HCT116 (cell line): Measurements from ENCODE around the gene TTLL11.

Experiments used
- EZH2phosphoT487 ChIP-seq: fragments of 200-600 bp; IDR thresholded peaks from 2 replicates; pipeline ENCODE4 v1.6.1; 2018; ENCODE audit warnings: antibody characterized with exemption, borderline replicate concordance
- JUND ChIP-seq: IDR thresholded peaks from 2 replicates; pipeline ENCODE4 v1.6.1; 2012
- POLR2A ChIP-seq: IDR thresholded peaks from 2 replicates; pipeline ENCODE4 v1.7.0; 2011; ENCODE audit warnings: borderline replicate concordance; ENCODE audit not compliant: insufficient read depth, insufficient read length; ENCODE audit errors: extremely low read depth
- POLR2AphosphoS5 ChIP-seq: IDR thresholded peaks from 2 replicates; pipeline ENCODE4 v1.6.1; 2011; ENCODE audit warnings: mild to moderate bottlenecking, low read depth, low read length, moderate library complexity
- ZNF274 ChIP-seq: fragments of 200-500 bp; sonication (Bioruptor generic); IDR thresholded peaks from 2 replicates; pipeline ENCODE4 v1.6.1; 2014; ENCODE audit warnings: mild to moderate bottlenecking, low read depth, low read length, inconsistent platforms
- TF ChIP-seq, protein P1 (sequence below): IDR thresholded peaks from 2 replicates; pipeline ENCODE4 v1.6.1; 2012
- TF ChIP-seq, protein P2 (sequence below), 3 experiments: fragments of 200-600 bp in 1 of 3; sonication (generic) in 1 of 3; IDR thresholded peaks in 2 of 3; conservative IDR thresholded peaks in 1 of 3; 2 replicates each; pipeline ENCODE4 v1.5.1; 2012 to 2017; ENCODE audit warnings: low read depth in 2 of 3, low read length in 2 of 3, antibody characterized with exemption in 1 of 3, borderline replicate concordance in 1 of 3, control low read depth in 1 of 3, mild to moderate bottlenecking in 1 of 3, mixed read lengths in 1 of 3, mixed run types in 1 of 3, moderate library complexity in 1 of 3; ENCODE audit not compliant: insufficient read depth in 1 of 3

- TF ChIP-seq POLR2A (no peak), ZNF274 (no peak), POLR2AphosphoS5 (no peak), EZH2phosphoT487 (no peak), JUND (no peak)
- TF ChIP-seq, protein P1, sequence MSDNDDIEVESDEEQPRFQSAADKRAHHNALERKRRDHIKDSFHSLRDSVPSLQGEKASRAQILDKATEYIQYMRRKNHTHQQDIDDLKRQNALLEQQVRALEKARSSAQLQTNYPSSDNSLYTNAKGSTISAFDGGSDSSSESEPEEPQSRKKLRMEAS: no peak
- TF ChIP-seq, protein P2, sequence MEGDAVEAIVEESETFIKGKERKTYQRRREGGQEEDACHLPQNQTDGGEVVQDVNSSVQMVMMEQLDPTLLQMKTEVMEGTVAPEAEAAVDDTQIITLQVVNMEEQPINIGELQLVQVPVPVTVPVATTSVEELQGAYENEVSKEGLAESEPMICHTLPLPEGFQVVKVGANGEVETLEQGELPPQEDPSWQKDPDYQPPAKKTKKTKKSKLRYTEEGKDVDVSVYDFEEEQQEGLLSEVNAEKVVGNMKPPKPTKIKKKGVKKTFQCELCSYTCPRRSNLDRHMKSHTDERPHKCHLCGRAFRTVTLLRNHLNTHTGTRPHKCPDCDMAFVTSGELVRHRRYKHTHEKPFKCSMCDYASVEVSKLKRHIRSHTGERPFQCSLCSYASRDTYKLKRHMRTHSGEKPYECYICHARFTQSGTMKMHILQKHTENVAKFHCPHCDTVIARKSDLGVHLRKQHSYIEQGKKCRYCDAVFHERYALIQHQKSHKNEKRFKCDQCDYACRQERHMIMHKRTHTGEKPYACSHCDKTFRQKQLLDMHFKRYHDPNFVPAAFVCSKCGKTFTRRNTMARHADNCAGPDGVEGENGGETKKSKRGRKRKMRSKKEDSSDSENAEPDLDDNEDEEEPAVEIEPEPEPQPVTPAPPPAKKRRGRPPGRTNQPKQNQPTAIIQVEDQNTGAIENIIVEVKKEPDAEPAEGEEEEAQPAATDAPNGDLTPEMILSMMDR (IDR thresholded peaks at IDR 0.05 in 2 of 3, conservative IDR thresholded peaks at IDR 0.05 in 1 of 3; ENCODE audit: borderline replicate concordance in 1 of 3, insufficient read depth in 1 of 3, low read depth in 2 of 3, low read length in 2 of 3): no peak
These were observed 111.8 kb downstream of the TTLL11 start for GRCh38 chr9:121981118-121981883.
